ENCODE data around the gene SMC1B. TPM values are rescaled to one million over a fixed set of nuclear protein-coding genes. Genes with fewer than 3 reads are reported as not detected.
"Not testable (repeated sequence)": the region's sequence is repeated elsewhere in the genome, so short reads cannot be mapped to it uniquely, and the experiment has no call there.

SMC1B gene
- total and polyA plus RNA-seq, 2 of the 8 experiments (the other 6 are each of a cell fraction or from before 2014, with no cell fraction given) = 0.02 TPM; not detected in 1

DNA sequence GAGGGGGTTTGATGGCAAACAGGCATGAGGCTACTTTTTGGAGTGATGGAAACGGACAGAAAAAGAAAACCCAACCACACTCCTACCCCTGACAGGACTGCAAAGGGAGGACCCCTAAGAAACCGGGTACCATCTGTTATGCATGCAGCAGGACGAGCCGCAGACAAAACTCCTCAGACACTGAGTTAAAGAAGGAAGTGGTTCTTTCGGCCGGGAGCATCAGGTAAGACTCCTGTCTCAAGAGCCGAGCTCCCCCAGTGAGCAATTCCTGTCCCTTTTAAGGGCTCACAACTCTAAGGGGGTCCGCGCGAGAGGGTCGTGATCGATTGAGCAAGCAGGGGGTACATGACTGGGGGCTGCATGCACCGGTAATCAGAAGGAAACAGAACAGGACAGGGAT is 27.3 kb upstream of the SMC1B start:
- not testable (repeated sequence) for H3K4me2 ChIP-seq (ENCODE audit: insufficient read depth in 1 of 2, low read depth in 2 of 2, low read length in 2 of 2); H3K23ac ChIP-seq (ENCODE audit: insufficient read length); FAIRE-seq

More for the DNA sequence above, 27.3 kb upstream of the SMC1B start:
- H4K20me1 ChIP-seq (replicated peaks in 1 of 2; ENCODE audit: control insufficient read depth in 1 of 2, insufficient read depth in 2 of 2, low read length in 2 of 2); H3K14ac ChIP-seq (ENCODE audit: insufficient read length); H3K9ac ChIP-seq (replicated peaks in 1 of 4; ENCODE audit: extremely low read depth in 1 of 4, low read depth in 3 of 4, low read length in 3 of 4); H4K91ac ChIP-seq (replicated peaks; ENCODE audit: insufficient read length, low read length); DNase-seq (ENCODE audit: low read depth in 1 of 2, low spot score in 2 of 2); H3K56ac ChIP-seq (replicated peaks; ENCODE audit: insufficient read length, low read depth, low read length); H4K8ac ChIP-seq (ENCODE audit: extremely low read depth, insufficient read depth, low read length); H2BK20ac ChIP-seq (ENCODE audit: low read length); H3K4me3 ChIP-seq (ENCODE audit: extremely low read depth in 1 of 4, insufficient read depth in 2 of 4, low read depth in 3 of 4, low read length in 4 of 4); H4K5ac ChIP-seq (ENCODE audit: insufficient read length, low read depth, low read length); H3K36me3 ChIP-seq (ENCODE audit: control insufficient read depth in 2 of 4, insufficient read depth in 4 of 4, low read length in 3 of 4); H2BK12ac ChIP-seq (ENCODE audit: low read depth, low read length); H3K23me2 ChIP-seq (ENCODE audit: low read depth, low read length); H3K27me3 ChIP-seq (replicated peaks in 1 of 4; ENCODE audit: control insufficient read depth in 3 of 4, extremely low read depth in 1 of 4, insufficient read depth in 3 of 4, low read length in 3 of 4); H3K18ac ChIP-seq (ENCODE audit: extremely low read depth, low read length); H2AK5ac ChIP-seq (ENCODE audit: low read depth, low read length); H3K79me1 ChIP-seq (ENCODE audit: low read depth, low read length); H3K4ac ChIP-seq (replicated peaks; ENCODE audit: insufficient read length, low read depth, low read length); H2BK15ac ChIP-seq (ENCODE audit: low read length); H3K79me2 ChIP-seq (ENCODE audit: control insufficient read depth in 1 of 2, insufficient read depth in 2 of 2, low read length in 2 of 2); H3K27ac ChIP-seq (ENCODE audit: low read depth, low read length); H3K9me3 ChIP-seq (ENCODE audit: insufficient read depth in 2 of 2, low read depth in 1 of 2, low read length in 1 of 2); H2AFZ ChIP-seq (ENCODE audit: low read length); H3K4me1 ChIP-seq (replicated peaks in 1 of 4; ENCODE audit: control insufficient read depth in 3 of 4, insufficient read depth in 4 of 4, low read length in 3 of 4); H2BK120ac ChIP-seq (replicated peaks; ENCODE audit: low read depth, low read length); POLR2A ChIA-PET (ENCODE audit: partially characterized antibody); H2BK5ac ChIP-seq (ENCODE audit: low read depth, low read length): not testable (repeated sequence)
- CTCF ChIA-PET (ENCODE audit: partially characterized antibody) = interaction anchor here (1.1 to 6.5 kb wide), 9 partner anchors 10 to 167 kb away, joined by 3 to 30 read pairs (median 4); no protein-coding TSS in a partner anchor
- 79% methylated on average over 9 of the region's 13 CpGs; no CpG with 5 or more reads in 1 of the 2 experiments for WGBS, 2 experiments (ENCODE audit: extremely low coverage in 1 of 2, insufficient coverage in 1 of 2, insufficient read length in 1 of 2, insufficient replicate concordance in 2 of 2, low coverage in 1 of 2, low lambda C conversion rate in 2 of 2, missing lambda C conversion rate in 1 of 2)
